Measurements from ENCODE around the gene POLR2J3.
A peak's percentile ranks its signal among the peaks of the same experiment; 100 is the strongest.
"Not testable (repeated sequence)": the region's sequence is repeated elsewhere in the genome, so short reads cannot be mapped to it uniquely, and the experiment has no call there.

The POLR2J3 gene

GRCh38 chr7:102572261-102573239 is at the start of gene POLR2J3:
TSS of gene POLR2J3 (minus strand) at chr7:102572583. CDS start at chr7:102572521, 62 bp downstream.
- H3K27ac Mint-ChIP-seq: peak within 1 kb of the TSS; percentile 91
- H3K4me1 Mint-ChIP-seq, H3K9me3 Mint-ChIP-seq, H3K36me3 Mint-ChIP-seq: not testable (repeated sequence)
- ATAC-seq (peak; percentile 95), DNase-seq (ENCODE audit: low spot score in 2 of 2) (peak; percentile 100)
- peak within 1 kb of the TSS; percentile 78 for H3K4me3 Mint-ChIP-seq

- peak in 1 of 2 donors; percentile 47 for DNase-seq (ENCODE audit: low spot score in 2 of 2)
- not testable (repeated sequence) for H3K36me3 Mint-ChIP-seq, H3K9me3 Mint-ChIP-seq, ATAC-seq, H3K4me1 Mint-ChIP-seq, H3K4me3 Mint-ChIP-seq, H3K27ac Mint-ChIP-seq
Measured at GRCh38 chr7:102618122-102618521, 45.7 kb upstream of the POLR2J3 start.

- ATAC-seq: peak; percentile 92
- not testable (repeated sequence) for H3K4me3 Mint-ChIP-seq
Measured at GRCh38 chr7:102616507-102617125, 44.2 kb upstream of the POLR2J3 start, which contains the start of gene RASA4. TSS of gene RASA4 (minus strand) at chr7:102616756. CDS start at chr7:102616689, 67 bp downstream.

GRCh38 chr7:102615930-102616329 is 43.5 kb upstream of the POLR2J3 start:
- peak; percentile 3 for ATAC-seq
- H3K9me3 Mint-ChIP-seq; H3K36me3 Mint-ChIP-seq; DNase-seq (ENCODE audit: low spot score in 2 of 2); H3K4me3 Mint-ChIP-seq; H3K27ac Mint-ChIP-seq; H3K4me1 Mint-ChIP-seq: not testable (repeated sequence)

More at GRCh38 chr7:102616507-102617125, 44.2 kb upstream of the POLR2J3 start, which contains the start of gene RASA4:
- not testable (repeated sequence) for H3K27ac Mint-ChIP-seq, H3K9me3 Mint-ChIP-seq, H3K4me1 Mint-ChIP-seq, H3K36me3 Mint-ChIP-seq
- DNase-seq (ENCODE audit: low spot score in 2 of 2): peak in 1 of 2 donors; percentile 85

- H3K4me3 Mint-ChIP-seq; H3K36me3 Mint-ChIP-seq; ATAC-seq; H3K4me1 Mint-ChIP-seq; DNase-seq (ENCODE audit: low spot score in 2 of 2); H3K9me3 Mint-ChIP-seq; H3K27ac Mint-ChIP-seq: not testable (repeated sequence)
Measured at GRCh38 chr7:102614873-102615272, 42.5 kb upstream of the POLR2J3 start.

GRCh38 chr7:102614346-102614697 is 41.9 kb upstream of the POLR2J3 start:
- H3K27ac Mint-ChIP-seq; DNase-seq (ENCODE audit: low spot score in 2 of 2); H3K4me3 Mint-ChIP-seq; ATAC-seq; H3K9me3 Mint-ChIP-seq; H3K36me3 Mint-ChIP-seq; H3K4me1 Mint-ChIP-seq: not testable (repeated sequence)

- not testable (repeated sequence) for ATAC-seq, H3K4me3 Mint-ChIP-seq
Measured at GRCh38 chr7:102613575-102614345, 41.4 kb upstream of the POLR2J3 start.

GRCh38 chr7:102611675-102612325 is 39.4 kb upstream of the POLR2J3 start:
- DNase-seq (ENCODE audit: low spot score in 2 of 2): peak in 1 of 2 donors; percentile 53
- H3K27ac Mint-ChIP-seq, H3K4me3 Mint-ChIP-seq, H3K9me3 Mint-ChIP-seq, ATAC-seq, H3K36me3 Mint-ChIP-seq, H3K4me1 Mint-ChIP-seq: not testable (repeated sequence)

More at GRCh38 chr7:102613575-102614345, 41.4 kb upstream of the POLR2J3 start:
- not testable (repeated sequence) for H3K27ac Mint-ChIP-seq, H3K36me3 Mint-ChIP-seq, H3K9me3 Mint-ChIP-seq, H3K4me1 Mint-ChIP-seq
- peak in 1 of 2 donors; percentile 55 for DNase-seq (ENCODE audit: low spot score in 2 of 2)

GRCh38 chr7:102611013-102611674 is 38.8 kb upstream of the POLR2J3 start:
- H3K27ac Mint-ChIP-seq; DNase-seq (ENCODE audit: low spot score in 2 of 2); H3K4me1 Mint-ChIP-seq; H3K9me3 Mint-ChIP-seq; H3K36me3 Mint-ChIP-seq; H3K4me3 Mint-ChIP-seq: not testable (repeated sequence)
- peak; percentile 62 for ATAC-seq

GRCh38 chr7:102610441-102610840 is 38.1 kb upstream of the POLR2J3 start:
- peak in 1 of 2 donors; percentile 54 for DNase-seq (ENCODE audit: low spot score in 2 of 2)
- H3K4me3 Mint-ChIP-seq, H3K36me3 Mint-ChIP-seq, H3K4me1 Mint-ChIP-seq, H3K27ac Mint-ChIP-seq, ATAC-seq, H3K9me3 Mint-ChIP-seq: not testable (repeated sequence)

- not testable (repeated sequence) for H3K27ac Mint-ChIP-seq, H3K9me3 Mint-ChIP-seq, ATAC-seq, H3K4me3 Mint-ChIP-seq, H3K36me3 Mint-ChIP-seq, H3K4me1 Mint-ChIP-seq
- peak in 1 of 2 donors; percentile 48 for DNase-seq (ENCODE audit: low spot score in 2 of 2)
Measured at GRCh38 chr7:102609734-102610133, 37.4 kb upstream of the POLR2J3 start.

- not testable (repeated sequence) for H3K4me1 Mint-ChIP-seq; ATAC-seq; H3K9me3 Mint-ChIP-seq; H3K4me3 Mint-ChIP-seq; H3K36me3 Mint-ChIP-seq; DNase-seq (ENCODE audit: low spot score in 2 of 2); H3K27ac Mint-ChIP-seq
Measured at GRCh38 chr7:102606848-102607247, 34.5 kb upstream of the POLR2J3 start.

- DNase-seq (ENCODE audit: low spot score in 2 of 2); H3K9me3 Mint-ChIP-seq; H3K27ac Mint-ChIP-seq; H3K4me3 Mint-ChIP-seq; H3K4me1 Mint-ChIP-seq; H3K36me3 Mint-ChIP-seq: not testable (repeated sequence)
- peak; percentile 6 for ATAC-seq
Measured at GRCh38 chr7:102604431-102605145, 32.2 kb upstream of the POLR2J3 start.

GRCh38 chr7:102602317-102602716 is 29.9 kb upstream of the POLR2J3 start:
- H3K4me1 Mint-ChIP-seq; H3K27ac Mint-ChIP-seq; H3K9me3 Mint-ChIP-seq; H3K4me3 Mint-ChIP-seq; DNase-seq (ENCODE audit: low spot score in 2 of 2); H3K36me3 Mint-ChIP-seq: not testable (repeated sequence)
- peak; percentile 24 for ATAC-seq
